Measurements from ENCODE around the gene LCN12. TPM values are rescaled to one million over a fixed set of nuclear protein-coding genes. Genes with fewer than 3 reads are reported as not detected.

Gene LCN12
- total RNA-seq, 1 experiment from 2014 or later: 2.1 TPM

DNA sequence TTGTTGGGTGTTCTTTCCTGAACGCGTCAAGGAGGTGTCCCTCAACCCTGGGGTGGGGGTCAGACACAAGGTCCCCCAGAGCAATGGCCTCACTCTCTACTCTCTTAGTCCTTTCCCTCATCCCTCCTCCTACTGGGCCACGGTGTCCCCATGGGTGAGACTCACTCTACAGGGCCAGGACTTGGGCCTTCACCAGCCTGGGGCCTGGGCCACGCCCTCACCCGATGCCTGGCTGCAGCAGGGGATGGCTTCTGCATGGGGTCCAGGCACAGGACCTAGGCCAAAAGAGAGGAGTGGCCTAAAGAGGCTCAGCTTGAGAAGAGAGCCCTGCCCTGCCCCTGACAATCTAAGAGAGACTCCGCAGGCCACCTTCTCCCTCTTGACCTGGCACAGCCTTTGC, 5.8 kb downstream of the LCN12 start:
- Histone ChIP-seq H3K4me2 (ENCODE audit: insufficient read depth, insufficient read length, low read length) (no peak overlapping the region), H3K18ac (ENCODE audit: insufficient read length, low read depth, low read length) (no peak overlapping the region), H4K91ac (ENCODE audit: insufficient read length, low read depth, low read length) (no peak overlapping the region), H2AFZ (ENCODE audit: low read length) (no peak overlapping the region), H4K5ac (ENCODE audit: insufficient read length, low read depth, low read length) (no peak overlapping the region), H3K4me1 (ENCODE audit: insufficient read depth, low read length) (no peaks in the 10 kb centered on the region), H3K14ac (ENCODE audit: insufficient read depth, low read length) (no peak overlapping the region), H3K23me2 (ENCODE audit: insufficient read length, low read depth, low read length, poor library complexity, severe bottlenecking) (no peaks in the 10 kb centered on the region), H3T11ph (ENCODE audit: low read length) (no peak overlapping the region), H3K4ac (ENCODE audit: low read depth, low read length) (no peak overlapping the region), H3K56ac (ENCODE audit: insufficient read length, low read depth, low read length) (no peak overlapping the region), H2BK120ac (ENCODE audit: low read depth, low read length, poor library complexity, severe bottlenecking) (no peak overlapping the region), H4K20me1 (ENCODE audit: control insufficient read depth, insufficient read depth, insufficient read length) (peaks cover 2% of the 10 kb centered on the region), H2BK15ac (ENCODE audit: low read depth, low read length) (no peak overlapping the region), H3K27ac (ENCODE audit: insufficient read length, low read depth, low read length) (no peak overlapping the region), H3K23ac (ENCODE audit: insufficient read length, low read depth, low read length) (no peak overlapping the region), H3K79me2 (ENCODE audit: insufficient read depth, low read length) (no peaks in the 10 kb centered on the region), H3K27me3 (ENCODE audit: insufficient read depth, low read length) (no peaks in the 10 kb centered on the region), H4K8ac (replicated peaks; ENCODE audit: insufficient read length, low read depth, low read length) (no peak overlapping the region), H3K79me1 (ENCODE audit: insufficient read depth, low read depth, low read length, poor library complexity, severe bottlenecking) (no peaks in the 10 kb centered on the region), H2BK20ac (ENCODE audit: low read depth, low read length, poor library complexity, severe bottlenecking) (no peak overlapping the region), H3K9ac (ENCODE audit: extremely low read depth, insufficient read length, low read length) (no peak overlapping the region), H3K9me3 (ENCODE audit: control insufficient read depth, low read depth, low read length) (no peaks in the 10 kb centered on the region), H2BK12ac (ENCODE audit: insufficient read length, low read depth, low read length) (no peak overlapping the region), H2BK5ac (ENCODE audit: insufficient read length, low read length) (no peak overlapping the region), H2AK5ac (ENCODE audit: insufficient read length, low read length) (no peak overlapping the region)
- Mint-ChIP-seq H3K36me3 (ENCODE audit: insufficient read depth in 1 of 3, low read depth in 3 of 3) (no peaks in the 10 kb centered on the region; a peak in 1 of 7 replicates), H3K27ac (no peak overlapping the region; a peak in 1 of 7 replicates), H3K9me3 (peaks cover 6% of the 10 kb centered on the region in 2 experiments; a peak in 4 of 5 replicates), H3K27me3 (ENCODE audit: low read depth) (peaks cover 8% of the 10 kb centered on the region), H3K4me1 (0 out of 4 replicates have a peak, but pooled peaks cover 0 to 2% of the 10 kb centered on the region in 2 experiments), H3K4me3 (no peak overlapping the region)
- no CpG with 5 or more reads among the region's 6 CpGs for WGBS (ENCODE audit: extremely low coverage, insufficient read length, low lambda C conversion rate)
- no peak for DNase-seq
- no peak for TF ChIP-seq CTCF (conservative IDR thresholded peaks at IDR 0.05)
